ENCODE results near the gene CALN1.
"Not testable (repeated sequence)": the region's sequence is repeated elsewhere in the genome, so short reads cannot be mapped to it uniquely, and the experiment has no call there.

Gene CALN1

DNA sequence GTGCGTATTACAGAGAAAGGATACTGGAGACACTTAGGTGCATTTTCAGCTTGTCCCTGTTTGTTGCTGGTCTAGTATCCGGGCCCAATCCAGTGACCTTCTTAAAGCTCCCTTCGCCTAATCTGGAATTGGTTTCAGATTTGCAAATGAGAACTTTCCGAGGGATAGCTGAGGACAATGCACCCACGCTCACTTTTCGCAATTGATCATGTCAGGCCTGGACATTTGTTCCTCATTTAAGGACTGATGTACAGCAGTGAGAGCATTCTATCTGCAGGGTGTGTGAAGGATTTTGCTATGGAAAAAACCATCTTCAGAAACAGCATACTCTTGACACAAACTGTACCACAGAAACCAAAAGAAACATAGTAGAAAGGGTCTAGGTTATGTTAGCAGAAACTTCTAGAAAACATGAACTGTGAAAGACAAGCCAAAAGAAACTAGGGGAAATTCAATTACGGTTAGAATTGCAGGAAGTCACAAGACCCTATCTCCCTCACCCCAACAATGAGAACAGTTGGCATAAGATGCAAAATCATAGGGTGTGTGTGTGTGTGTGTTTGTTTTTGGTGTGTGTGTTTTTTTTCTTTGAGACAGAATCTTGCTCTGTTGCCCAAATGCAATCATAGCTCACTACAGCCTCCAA is 331.1 kb downstream of the CALN1 start:
- no peak for DNase-seq

DNA sequence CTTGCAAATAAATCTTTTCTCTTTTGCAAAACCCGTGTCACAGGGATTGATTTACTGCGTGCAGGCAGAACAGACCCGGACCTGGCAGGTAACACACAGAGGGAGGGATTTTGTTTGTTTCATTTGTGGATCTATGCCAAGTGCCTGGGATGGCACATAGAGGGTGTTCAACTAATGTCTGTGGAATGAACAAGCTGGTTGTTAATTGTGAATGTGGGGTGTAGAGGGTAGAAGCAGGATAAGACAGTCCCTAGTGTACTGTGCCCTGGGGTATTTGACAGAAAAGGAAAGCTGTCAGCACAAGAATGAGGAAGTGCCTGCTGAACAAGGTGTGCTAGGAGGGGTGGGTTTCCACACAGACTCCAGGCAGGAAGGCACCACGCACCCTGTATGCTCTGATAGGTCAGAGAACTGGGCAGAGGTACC is 331.8 kb downstream of the CALN1 start:
- DNase-seq = no peak

DNA sequence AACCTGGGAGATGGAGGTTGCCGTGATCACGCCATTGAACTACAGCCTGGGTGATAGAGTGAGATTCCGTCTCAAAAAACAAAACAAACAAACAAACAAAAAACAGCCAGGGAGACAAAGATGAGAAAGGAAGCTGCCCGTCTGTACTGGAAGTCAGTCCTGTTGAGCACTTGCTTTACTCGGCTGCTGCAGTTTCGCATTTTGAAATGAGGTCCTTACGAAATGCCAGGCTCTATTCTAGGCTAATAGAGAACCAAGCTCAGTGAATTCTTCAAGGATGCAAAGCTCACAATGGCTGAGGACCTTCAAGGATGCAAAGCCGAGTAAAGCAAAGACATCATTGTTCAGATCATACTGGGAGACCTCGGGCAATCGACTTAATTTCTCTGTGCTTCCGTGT is 333.3 kb downstream of the CALN1 start:
- DNase-seq = no peak

DNA sequence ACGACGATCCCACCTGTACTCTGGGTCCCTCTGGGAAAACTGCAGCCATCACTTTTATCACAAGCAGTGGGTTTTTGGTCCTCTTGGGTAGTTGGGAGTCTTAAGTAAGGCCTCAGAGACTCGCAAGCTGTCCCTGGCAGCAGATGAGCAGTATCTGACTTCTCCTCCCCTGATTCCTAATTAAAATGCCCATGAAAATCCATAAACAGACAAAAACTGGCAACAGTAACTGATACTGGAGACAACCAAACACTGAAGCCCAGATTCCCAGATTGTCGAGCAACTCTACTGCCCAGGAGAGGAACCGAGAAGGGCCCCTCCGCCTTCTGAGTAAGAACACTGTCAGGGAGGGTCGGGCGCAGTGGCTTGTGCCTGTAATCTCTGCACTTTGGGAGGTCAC is 333.8 kb downstream of the CALN1 start:
- no peak for DNase-seq

DNA sequence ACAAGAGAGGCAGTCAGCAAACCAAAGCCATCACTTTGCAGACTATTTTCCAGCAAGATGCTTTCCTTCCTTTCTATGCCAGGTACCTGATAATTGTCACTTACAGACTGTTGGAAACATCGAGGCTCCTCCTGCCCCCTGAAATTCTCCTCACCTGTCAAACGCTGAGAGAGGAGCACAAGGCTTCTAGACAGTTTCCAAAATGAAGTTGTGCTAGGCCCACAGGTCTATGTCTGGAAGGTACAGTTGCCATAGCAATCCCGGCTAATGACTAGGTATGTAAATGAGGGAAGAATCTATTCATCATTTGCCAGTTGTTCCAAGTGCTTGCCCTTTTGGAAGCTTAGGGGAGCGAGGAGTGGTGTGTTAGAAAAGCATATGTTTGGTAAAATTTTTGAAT is 334.4 kb downstream of the CALN1 start:
- DNase-seq = no peak

DNA sequence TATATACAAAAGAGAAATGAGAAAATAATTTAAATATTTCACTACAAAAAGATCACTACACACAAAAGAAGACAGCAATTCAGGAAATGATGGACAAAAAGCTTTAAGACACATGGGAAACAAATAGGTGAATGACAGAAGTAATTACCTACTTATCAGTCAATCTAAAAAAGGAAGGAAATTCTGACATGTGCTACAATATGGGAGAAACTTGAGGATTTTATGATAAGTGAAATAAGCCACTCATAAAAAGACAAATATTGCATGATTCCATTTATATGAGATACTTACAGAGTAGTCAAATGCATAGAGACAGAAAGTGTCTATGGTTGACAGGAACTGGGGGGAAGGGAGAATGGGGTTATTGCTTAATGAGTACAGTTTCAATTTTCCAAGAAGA is 339.2 kb downstream of the CALN1 start:
- no peak for DNase-seq

DNA sequence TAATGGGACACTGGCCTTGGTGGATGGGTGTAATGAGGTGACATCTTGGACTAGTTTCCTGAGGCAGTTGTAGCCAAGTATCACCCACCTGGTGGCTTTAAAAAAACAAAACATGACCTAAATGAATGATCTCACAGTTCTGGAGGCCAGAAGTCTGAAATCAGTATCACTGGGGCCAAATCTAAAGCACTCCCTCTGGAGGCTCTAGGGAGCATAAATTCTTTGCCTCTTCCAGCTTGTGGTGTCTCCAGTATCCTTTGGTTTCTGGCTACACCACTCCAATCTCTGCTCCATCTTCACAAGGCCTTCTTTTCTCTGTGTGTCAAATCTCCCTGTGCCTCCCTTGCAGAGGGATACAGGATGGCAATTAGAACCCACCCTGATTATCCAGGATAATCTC is 342.9 kb downstream of the CALN1 start:
- DNase-seq = no peak

DNA sequence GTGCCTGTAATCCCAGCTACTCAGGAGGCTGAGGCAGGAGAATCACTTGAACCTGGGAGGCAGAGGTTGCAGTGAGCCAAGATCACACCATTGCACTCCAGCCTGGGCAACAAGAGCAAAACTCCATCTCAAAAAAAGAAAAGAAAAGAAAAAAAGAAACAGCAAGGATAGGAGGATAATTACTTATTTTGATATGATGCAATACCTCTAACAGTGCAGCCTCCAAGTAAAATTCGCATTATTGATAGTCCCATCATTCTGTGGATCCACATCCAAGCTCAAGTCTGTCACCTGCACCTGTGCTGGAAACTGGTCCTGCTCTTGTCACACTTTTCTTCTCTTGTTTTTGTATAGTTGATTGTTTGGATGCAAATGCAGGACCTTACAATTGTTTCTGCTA is 346.4 kb downstream of the CALN1 start:
- not testable (repeated sequence) for DNase-seq

DNA sequence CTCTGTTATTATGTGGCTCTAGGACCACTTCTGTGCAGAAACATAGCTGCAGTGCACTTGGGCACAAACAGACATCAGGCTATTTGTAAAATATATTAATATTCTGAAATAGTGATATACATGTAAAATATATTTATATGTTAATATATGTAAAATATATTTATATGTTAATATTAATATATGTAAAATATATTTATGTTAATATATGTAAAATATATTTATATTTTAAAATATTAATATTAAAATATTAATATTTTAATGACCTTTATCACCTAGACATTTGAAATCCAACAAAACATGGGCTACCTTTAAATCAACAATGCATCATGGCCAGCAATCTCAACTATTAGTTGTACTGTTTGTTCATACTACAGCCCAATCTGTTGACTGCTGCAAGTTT is 347.2 kb downstream of the CALN1 start:
- no peak for DNase-seq

DNA sequence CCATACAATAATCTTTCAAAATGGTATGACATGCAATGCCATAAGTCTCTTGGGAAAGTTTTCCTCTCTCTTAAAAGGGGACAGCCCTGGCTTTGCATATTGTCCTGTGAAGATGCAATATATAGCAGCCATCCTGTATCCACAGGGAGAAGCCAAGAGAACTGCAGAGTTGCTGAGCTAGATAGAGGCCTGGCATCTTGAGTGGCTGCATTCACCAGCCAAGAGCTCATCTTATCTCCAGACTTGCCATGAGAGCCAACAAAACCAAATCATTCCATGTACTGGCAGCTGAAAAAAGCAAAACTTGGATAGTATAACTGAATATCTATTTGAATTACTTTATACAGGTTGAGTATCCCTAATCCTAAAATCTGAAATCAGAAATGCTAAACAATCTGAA is 348.8 kb downstream of the CALN1 start:
- no peak for DNase-seq

DNA sequence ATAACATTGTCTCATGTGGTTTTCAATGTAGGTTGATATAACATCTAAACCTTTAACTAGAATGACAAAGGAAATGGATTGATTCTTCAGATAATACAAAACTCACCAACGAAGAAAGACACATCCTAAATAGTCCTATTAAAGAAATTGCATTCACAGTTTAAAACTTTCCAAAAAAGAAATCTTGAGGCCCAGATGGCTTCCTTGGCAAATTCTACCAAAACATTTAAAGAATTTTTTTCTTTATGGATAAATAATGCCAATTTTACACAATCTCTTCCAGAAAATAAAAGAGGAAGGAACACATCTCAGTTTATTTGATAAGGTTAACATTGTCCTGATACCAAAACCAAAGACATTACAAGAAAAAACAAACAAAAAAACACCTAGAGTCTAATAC is 349.5 kb downstream of the CALN1 start:
- DNase-seq = no peak

DNA sequence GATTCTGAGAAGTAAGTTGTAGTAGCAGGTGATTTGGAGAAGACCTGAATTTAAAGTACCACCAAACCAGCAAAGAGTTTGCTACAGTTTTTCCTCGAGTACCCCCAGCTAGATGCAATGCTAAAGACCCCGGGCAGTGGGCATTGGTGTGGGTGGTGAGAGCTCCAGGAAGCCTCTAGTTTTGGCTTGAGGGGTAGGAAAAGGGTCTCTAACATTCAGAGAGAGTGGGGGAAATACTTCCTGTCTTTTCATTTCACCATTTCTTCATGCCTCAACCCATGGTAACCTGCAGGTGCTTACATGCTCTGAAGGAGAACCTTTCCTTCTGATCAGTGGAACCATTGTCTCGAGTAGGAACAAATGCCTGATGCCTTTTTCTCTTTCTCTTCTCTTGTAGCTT is 352.2 kb downstream of the CALN1 start:
- no peak for DNase-seq

DNA sequence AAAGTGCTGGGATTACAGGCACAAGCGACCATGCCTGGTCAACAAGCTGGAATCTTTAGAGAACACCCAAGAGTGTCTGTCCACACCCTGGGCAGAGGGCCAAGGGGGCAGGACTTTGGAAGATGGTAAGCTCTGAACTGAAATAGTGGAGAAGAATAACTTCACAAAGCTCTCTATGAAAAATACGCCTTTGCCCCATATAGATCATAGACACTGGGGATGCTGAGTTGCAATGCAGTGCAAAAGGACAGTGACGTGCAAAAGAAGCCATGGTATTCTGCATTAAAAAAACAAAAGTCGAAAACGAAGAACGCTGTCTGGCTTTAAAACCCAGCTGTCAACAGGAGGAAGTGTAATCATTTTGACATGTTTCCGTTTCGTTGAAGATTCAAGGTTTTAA is 353.6 kb downstream of the CALN1 start:
- DNase-seq = no peak

DNA sequence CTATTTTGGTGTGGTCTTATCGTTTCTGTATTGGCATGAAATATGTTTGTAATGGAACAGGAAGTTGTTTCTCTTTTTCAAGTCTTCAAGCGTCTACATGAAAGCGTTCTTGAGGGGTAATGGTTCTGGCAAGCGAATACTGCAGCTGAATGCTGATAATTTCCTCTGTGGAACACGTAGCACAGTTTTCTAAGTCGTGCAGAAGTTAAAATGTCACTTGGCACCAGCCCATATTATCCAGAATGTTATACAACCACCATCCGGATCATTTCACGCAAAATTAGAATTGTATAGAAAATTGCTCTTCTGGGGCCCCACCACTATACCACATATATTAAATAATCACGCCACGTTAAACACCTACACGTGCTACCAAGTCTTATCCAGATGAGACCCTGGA is 354.3 kb downstream of the CALN1 start:
- no peak for DNase-seq

DNA sequence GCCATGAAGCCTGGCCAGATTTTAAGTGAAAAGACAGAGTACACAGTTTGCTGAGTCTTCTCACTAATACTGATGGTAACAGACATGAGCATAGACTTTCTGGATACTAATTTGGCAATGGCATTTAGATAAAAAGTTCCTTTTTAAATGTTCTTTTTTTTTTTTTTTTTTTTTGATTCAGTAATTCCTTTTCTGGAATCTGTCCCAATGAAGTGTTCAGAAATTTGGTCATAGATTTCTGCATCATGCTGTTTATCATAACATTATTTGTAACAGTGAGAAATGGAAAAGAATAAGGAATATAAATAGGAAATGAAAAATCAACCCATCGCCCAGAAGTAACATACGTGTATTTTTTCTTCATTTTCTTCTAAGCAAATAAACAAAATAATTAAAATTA is 354.9 kb downstream of the CALN1 start:
- DNase-seq = no peak

DNA sequence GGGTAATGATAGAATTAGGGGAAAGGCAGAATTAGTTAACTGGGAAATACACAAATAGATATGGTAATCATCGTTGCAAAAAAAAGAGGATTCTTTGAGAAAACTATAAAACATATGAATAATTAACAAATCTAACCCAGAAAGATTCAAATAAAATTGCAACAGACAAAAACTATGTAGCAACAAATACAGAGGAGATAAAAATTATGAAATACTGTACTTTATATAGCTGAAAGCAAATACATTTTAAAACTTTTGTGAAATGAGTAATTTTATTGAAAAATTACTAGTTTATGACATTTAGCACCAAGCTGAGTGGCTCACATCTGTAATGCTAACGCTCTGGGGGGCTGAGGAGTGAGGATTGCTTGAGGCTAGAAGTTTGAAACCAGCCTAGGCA is 356.7 kb downstream of the CALN1 start:
- DNase-seq = no peak

DNA sequence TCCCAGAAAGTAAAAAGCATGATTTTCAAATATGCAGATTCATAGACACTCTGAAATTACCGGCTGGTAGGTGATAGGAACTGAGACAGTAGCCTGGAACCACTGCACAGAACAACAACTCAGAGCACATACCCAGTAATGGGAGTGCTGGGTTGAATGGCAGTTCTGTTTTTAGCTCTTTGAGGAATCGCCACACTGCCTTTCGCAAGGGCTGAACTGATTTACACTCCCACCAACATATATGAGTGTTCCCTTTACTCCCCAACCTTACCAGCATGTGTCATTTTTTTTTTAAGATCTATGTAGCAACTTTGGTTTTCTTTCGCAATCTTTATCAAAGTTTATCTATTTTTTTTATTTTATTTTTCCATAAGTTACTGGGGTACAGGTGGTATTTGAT is 358.8 kb downstream of the CALN1 start:
- DNase-seq = no peak

DNA sequence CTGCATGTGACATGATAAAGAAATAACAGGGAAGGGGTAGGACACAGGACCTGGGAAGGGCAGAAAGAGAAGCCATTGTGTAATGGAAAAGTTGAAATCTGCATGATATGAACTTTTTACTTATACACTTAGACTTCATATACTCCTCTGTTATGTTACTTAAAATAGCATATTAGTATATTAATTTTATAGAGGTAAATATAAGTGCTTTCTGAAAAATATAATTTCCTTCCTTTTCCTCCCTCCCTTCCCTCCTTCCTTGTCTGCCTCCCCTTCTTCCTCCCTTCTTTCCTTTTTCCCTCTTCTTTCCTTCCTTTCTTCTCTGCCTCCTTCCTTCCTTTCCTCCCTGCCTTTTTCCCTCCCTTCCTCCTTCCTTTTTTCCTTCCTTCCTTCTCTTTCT is 363.7 kb downstream of the CALN1 start:
- DNase-seq = no peak

DNA sequence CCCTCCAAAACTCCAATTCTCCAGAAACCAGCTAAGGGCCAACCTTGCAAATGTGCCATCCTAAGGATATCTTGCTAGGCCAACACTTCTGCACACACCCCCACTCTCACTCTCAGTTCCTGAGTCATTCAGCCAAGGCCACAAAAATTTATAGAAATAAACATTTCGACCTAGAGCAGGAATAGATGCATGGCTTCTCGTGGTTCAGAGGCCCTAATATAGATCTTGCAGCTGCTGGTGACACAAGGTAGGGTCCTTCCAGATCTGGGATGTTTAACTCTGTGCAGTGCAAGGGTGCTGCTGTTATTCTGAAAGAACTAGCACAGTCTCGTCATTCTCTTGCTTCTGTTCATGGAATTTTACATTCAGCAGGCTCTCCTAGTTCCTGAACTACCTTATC is 369.3 kb downstream of the CALN1 start:
- no peak for DNase-seq

DNA sequence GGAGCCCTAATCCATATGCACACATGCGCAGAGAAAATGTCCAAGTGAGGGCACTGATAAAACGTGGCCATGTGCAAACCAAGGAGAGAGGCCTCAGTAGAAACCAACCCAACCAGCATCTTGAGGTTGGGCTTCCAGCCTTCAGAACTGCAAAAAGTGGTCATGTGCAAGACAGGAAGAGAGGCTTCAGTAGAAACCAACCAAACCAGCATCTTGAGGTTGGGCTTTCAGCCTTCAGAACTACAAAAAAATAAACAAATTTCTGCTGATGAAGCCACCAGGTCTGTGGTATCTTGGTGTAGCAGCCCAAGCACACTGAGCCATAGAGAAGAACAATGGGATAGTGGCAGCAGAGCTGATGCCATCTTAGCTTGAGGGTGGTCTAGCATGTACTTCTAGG is 371.5 kb downstream of the CALN1 start:
- DNase-seq = no peak

DNA sequence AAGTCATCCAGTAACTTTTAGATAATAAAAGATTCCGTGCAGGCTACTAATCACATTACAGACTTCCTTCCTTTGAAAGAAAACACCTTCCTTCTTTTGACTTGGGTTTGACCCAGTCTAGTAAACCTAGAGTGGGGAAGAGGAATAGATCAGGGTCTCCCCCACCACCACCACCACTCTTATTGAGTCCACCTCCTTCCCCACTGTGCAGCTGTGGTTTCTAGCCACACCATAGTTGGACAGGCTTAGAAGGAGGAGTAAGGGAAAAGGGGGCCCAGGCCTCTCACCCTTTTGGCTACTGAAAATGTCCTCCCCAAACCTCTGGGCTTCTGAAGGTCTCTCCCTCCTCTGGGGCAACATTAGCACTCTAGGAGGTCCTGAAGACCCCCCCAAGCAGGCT is 372.7 kb downstream of the CALN1 start:
- DNase-seq = no peak

DNA sequence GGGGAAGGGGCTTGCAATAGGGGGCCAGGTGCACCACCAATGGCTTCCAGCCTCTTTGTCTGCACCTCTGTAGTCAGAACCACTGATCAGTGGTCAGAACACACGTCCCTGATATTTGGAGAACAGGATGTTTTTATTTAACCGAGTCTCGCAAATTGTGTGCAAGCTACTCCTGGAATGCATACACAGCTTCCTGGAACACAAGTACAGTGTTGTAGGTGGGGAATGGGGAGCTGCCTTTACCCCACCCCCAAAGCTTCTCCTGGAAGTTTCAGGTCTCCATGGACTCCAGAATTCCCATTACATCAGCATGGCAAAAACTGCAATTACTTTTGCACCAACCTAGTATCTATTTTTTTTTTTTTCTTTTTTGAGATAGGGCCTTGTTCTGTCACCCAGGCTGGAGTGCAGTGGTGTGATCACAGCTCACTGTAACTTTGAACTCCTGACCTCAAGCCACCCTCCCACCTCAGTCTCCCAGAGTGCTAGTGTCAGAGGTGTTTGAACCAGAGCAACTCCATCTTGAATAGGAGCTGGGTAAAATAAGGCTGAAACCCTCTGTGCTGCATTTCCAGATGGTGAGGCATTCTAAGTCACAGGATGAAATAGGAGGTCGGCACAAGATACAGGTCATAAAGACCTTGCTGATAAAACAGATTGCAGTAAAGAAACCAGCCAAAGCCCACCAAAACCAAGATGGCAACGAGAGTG is 374.0 kb downstream of the CALN1 start:
- no peak for DNase-seq

DNA sequence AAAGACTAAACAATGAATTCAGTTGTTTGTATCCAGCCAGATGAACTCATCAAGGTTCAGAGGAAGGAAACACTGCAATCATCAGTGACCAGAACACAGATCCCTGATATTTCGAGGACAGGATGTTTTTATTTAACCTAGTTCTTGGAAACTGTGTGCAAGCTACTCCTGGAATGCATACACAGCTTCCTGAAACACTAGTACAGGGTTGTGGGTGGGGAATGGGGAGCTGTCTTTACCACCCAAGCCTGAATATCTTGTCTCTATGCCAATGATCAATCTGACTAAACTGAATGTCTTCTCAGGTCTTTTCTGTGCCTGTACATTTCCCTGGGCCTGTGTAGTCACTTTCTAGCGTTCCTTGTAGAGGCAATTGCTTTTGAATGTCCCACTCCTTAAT is 374.6 kb downstream of the CALN1 start:
- DNase-seq = no peak

DNA sequence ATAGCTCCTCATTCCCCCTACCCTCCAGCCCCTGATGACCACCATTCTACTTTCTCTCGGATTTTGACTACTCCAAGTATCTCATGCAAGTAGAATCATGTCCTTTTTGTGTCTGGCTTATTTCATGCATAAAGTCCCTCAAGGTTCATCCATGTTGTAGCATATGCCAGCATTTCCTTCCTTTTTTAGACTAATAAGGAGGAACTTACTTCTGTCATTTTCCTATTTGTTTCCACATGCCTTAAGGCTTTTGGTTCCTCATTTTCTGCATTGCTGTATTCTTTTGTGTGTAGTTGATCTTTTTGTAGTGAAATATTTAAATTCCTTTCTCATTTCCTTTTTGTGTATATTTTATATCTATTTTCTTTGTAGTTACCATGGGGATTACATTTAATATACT is 376.9 kb downstream of the CALN1 start:
- no peak for DNase-seq

DNA sequence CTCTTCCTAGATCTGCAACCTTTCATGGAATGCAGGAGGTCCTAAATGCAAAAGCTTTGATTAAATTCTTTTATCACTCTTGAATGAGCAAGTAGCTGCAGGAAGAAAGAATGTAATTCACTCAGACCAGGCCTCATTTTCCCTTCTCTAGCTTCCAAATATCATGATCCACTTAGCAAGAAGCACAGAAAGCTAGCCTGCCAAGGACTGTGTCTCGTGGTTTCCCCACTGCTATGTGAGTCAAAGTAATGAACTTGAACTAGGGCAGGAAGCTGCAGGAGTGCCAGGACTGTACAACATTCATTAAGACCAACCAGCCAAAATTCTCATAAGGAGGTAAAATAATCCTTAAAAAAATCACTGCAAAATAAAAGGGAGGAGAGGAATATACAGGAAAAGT is 379.2 kb downstream of the CALN1 start:
- DNase-seq = no peak

All from activated CD4-positive, alpha-beta T cell treated with anti-CD3 and anti-CD28 coated beads, Interleukin-2, amount 50 U/mL, for 16 hours (primary cell).